Neural progenitor cell (in vitro differentiated cells): ENCODE data around the gene EAF1.

ENCODE experiments used
- CTCF ChIP-seq: fragments of 200-600 bp; sonication (generic); IDR thresholded peaks from 2 replicates; pipeline ENCODE4 v1.5.1; 2017; ENCODE audit warnings: antibody characterized with exemption, mild to moderate bottlenecking
- EZH2 ChIP-seq: fragments of 200-600 bp; sonication (generic); IDR thresholded peaks from 2 replicates; pipeline ENCODE4 v1.6.1; 2017; ENCODE audit warnings: antibody characterized with exemption, mild to moderate bottlenecking, moderate library complexity
- EZH2phosphoT487 ChIP-seq: fragments of 200-600 bp; sonication (generic); IDR thresholded peaks from 2 replicates; pipeline ENCODE4 v1.6.1; 2017; ENCODE audit warnings: antibody characterized with exemption

- no peak for TF ChIP-seq CTCF
- TF ChIP-seq EZH2 = no peak
- TF ChIP-seq EZH2phosphoT487 = no peak
Observed at GRCh38 chr3:15470849-15471248, 43.5 kb downstream of the EAF1 start.
